Measurements from ENCODE around the gene COA7. TPM values are rescaled to one million over a fixed set of nuclear protein-coding genes. Genes with fewer than 3 reads are reported as not detected.

The COA7 gene
- total and polyA plus RNA-seq, 2 of the 8 experiments (the other 6 are each of a cell fraction or from before 2014, with no cell fraction given): 23.2 to 61.8 TPM

GRCh38 chr1:52697795-52698674 lies at the start of gene COA7 (continued):
- TF ChIP-seq KDM1A (IDR thresholded peaks at IDR 0.05; ENCODE audit: borderline replicate concordance, low read length) (no peak), EP300 (IDR thresholded peaks at IDR 0.05; ENCODE audit: borderline replicate concordance in 1 of 2, low read depth in 2 of 2, low read length in 2 of 2) (no peak), RBBP5 (IDR thresholded peaks at IDR 0.05; ENCODE audit: borderline replicate concordance, low read depth, low read length) (peak; percentile 86; the same call in 1 of the 2 replicates), ATF2 (IDR thresholded peaks at IDR 0.05; ENCODE audit: low read length) (no peak), CTBP2 (IDR thresholded peaks at IDR 0.05; ENCODE audit: borderline replicate concordance, insufficient read depth, insufficient read length, low read length) (no peak), PHF8 (conservative IDR thresholded peaks at IDR 0.05; ENCODE audit: low read depth, low read length) (peak; percentile 84), CHD1 (IDR thresholded peaks at IDR 0.05; ENCODE audit: low read depth, low read length) (no peak), POLR2AphosphoS5 (IDR thresholded peaks at IDR 0.05; ENCODE audit: low read depth, low read length) (peak; percentile 63; the same call in 1 of the 2 replicates), RXRA (IDR thresholded peaks at IDR 0.05; ENCODE audit: insufficient read depth, low read depth, low read length) (no peak), CTCF (IDR thresholded peaks at IDR 0.05; ENCODE audit: control extremely low read depth in 1 of 3, insufficient read depth in 1 of 3, low read depth in 1 of 3, low read length in 3 of 3) (no peak), EZH2 (IDR thresholded peaks at IDR 0.05; ENCODE audit: low read depth, low read length, severe bottlenecking) (no peak), NANOG (IDR thresholded peaks at IDR 0.05; ENCODE audit: insufficient read depth, low read depth, low read length, poor library complexity, severe bottlenecking) (no peak), E2F6 (IDR thresholded peaks at IDR 0.05) (peak; percentile 98), ATF3 (IDR thresholded peaks at IDR 0.05; ENCODE audit: insufficient read depth, low read depth, low read length) (no peak), ASH2L (IDR thresholded peaks at IDR 0.05; ENCODE audit: low read length) (peak; percentile 83), JUND (IDR thresholded peaks at IDR 0.05; ENCODE audit: low read length) (no peak), CEBPB (IDR thresholded peaks at IDR 0.05; ENCODE audit: low read depth, low read length) (no peak)
